Measurements from ENCODE around the gene MDH1B.

MDH1B gene

DNA sequence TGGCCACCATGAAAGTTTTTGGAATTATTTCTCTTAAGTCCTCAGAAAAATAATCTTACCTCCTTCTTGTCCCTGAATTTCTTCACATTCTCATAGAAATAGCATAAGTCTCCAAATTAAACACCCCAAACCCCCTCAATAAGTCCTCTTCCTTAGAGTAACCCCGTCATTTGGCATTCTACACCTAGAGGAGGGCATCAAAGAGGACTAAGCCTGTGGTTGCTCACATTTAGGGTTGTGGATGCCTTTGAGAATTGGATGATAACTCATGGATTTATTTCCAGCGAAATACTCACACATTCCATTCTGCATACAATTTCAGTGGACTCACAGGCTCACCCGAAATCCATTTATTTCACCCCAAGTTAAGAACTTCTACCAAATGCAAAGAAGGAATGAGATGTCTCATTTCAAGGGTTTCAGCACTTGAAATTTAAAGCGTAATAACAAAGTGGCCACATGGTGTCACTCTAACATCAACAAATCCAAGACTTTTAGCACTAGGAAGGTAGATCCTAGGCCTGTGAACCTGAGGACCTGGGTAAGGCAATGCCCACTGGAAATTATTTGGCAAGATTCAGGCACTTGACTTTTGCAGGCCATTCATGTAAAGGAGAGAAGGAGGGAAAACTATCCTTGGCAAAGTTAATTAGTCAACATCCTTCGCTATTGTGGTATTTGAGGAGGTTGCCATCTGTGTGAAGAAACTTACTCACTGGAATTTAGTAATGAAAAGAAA, 71.6 kb downstream of the MDH1B start:
- peak; percentile 82 for DNase-seq

GRCh38 chr2:206692971-206693370, 72.2 kb downstream of the MDH1B start:
- DNase-seq: no peak

- peak; percentile 18 for DNase-seq
Observed at GRCh38 chr2:206688990-206689389, 76.1 kb downstream of the MDH1B start.

DNA sequence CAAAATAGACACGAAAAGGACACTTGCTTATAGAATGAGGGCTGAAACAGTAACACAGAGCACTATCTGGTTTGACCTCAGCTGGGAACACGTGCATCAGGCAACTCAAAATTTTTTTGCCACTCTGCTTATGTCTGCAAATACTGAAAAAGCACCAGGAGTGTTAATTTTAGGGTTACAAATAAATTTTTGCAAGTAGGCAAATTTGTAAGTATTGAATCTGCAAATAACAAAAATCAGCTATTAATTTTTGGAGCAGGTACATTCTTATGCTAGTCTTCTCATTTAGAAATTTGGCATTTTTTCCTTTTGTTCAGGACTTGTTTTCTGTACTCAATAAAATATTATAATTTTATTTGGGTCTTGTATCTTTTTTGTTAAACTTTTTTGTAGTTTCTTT, 76.7 kb downstream of the MDH1B start:
- no peak for DNase-seq

All from hematopoietic multipotent progenitor cell treated with erythropoietin and hydrocortisone succinate and interleukin-3 and kit ligand, for 4 days (in vitro differentiated cells).